Epithelial cell of proximal tubule (primary cell): ENCODE results near the gene PAX8. TPM values are rescaled to one million over a fixed set of nuclear protein-coding genes. Genes with fewer than 3 reads are reported as not detected.

Experiments used
- DNase-seq: peaks from one replicate; pipeline ENCODE4 v3.0.0-alpha.2; 2011; ENCODE audit warnings: low read depth
- H3K4me3 ChIP-seq: 2 replicates; pipeline ENCODE4 v1.5.1; 2011; ENCODE audit warnings: low read depth, mild to moderate bottlenecking, low read length
- total RNA-seq: library from RNA; depleted of rRNA; stranded (reverse); fragments of >200 nt; gene quantifications from 2 replicates; pipeline ENCODE4 v1.2.3, GENCODE V29; 2015
- TF ChIP-seq, protein P1 (sequence below): conservative IDR thresholded peaks from 2 replicates; pipeline ENCODE4 v1.5.1; 2012; ENCODE audit warnings: low read depth, mild to moderate bottlenecking, low read length

The PAX8 gene
- total RNA-seq, 1 donor from 2014 or later: 127 TPM

GRCh38 chr2:113169002-113169530 lies 109.7 kb downstream of the PAX8 start:
- TF ChIP-seq, protein P1, sequence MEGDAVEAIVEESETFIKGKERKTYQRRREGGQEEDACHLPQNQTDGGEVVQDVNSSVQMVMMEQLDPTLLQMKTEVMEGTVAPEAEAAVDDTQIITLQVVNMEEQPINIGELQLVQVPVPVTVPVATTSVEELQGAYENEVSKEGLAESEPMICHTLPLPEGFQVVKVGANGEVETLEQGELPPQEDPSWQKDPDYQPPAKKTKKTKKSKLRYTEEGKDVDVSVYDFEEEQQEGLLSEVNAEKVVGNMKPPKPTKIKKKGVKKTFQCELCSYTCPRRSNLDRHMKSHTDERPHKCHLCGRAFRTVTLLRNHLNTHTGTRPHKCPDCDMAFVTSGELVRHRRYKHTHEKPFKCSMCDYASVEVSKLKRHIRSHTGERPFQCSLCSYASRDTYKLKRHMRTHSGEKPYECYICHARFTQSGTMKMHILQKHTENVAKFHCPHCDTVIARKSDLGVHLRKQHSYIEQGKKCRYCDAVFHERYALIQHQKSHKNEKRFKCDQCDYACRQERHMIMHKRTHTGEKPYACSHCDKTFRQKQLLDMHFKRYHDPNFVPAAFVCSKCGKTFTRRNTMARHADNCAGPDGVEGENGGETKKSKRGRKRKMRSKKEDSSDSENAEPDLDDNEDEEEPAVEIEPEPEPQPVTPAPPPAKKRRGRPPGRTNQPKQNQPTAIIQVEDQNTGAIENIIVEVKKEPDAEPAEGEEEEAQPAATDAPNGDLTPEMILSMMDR: no peak
- H3K4me3 ChIP-seq: no peak overlapping the region
- no peak for DNase-seq

DNA sequence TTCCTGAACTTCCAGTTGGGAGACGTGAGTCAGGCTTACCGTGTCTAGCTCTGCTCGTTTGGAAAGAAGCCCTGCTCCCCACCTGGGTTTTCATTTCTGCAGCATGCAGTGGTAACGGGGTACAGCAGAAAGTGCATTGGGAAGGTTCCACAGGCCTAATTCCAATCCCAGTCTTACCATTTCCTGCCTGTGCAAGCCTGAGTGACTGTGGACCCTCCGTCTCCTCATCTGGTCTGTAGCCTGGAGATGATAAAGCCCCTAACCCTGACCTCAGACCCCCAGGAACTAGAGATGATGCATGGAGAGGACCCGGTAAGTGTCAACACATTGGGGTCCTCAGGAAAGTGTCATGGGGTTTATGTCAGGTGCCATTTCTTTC lies 110.8 kb downstream of the PAX8 start:
- H3K4me3 ChIP-seq: no peak overlapping the region
- no peak for DNase-seq
- TF ChIP-seq, protein P1: no peak

- no peak for DNase-seq
Measured at GRCh38 chr2:113167115-113167932, 111.4 kb downstream of the PAX8 start.

GRCh38 chr2:113166187-113166645 lies 112.5 kb downstream of the PAX8 start:
- TF ChIP-seq, protein P1: no peak

More at GRCh38 chr2:113167115-113167932, 111.4 kb downstream of the PAX8 start:
- no peak overlapping the region for H3K4me3 ChIP-seq
- TF ChIP-seq, protein P1: no peak

More at GRCh38 chr2:113166187-113166645, 112.5 kb downstream of the PAX8 start:
- no peak overlapping the region for H3K4me3 ChIP-seq
- DNase-seq: no peak

Other genes starting within 250 kb of the PAX8 start
- not detected in 2 replicates for gene IL36B, start 226.1 kb downstream of the PAX8 start, total RNA-seq
- not detected in 2 replicates for gene IL36RN, start 219.7 kb downstream of the PAX8 start, total RNA-seq
- gene IL1F10, start 211.0 kb downstream of the PAX8 start, total RNA-seq: not detected in 2 replicates
- gene IL1RN, start 151.3 kb downstream of the PAX8 start, total RNA-seq: 0.29 and 1.1 TPM in 2 replicates
- 5.9 and 7.3 TPM in 2 replicates for gene PSD4, start 105.0 kb downstream of the PAX8 start, total RNA-seq
- gene ZNG1B, start 158.8 kb upstream of the PAX8 start, total RNA-seq: 29.1 and 33.9 TPM in 2 replicates
- not detected in 2 replicates for gene FOXD4L1, start 219.7 kb upstream of the PAX8 start, total RNA-seq